IMR-90 (cell line): ENCODE results near the gene ADAMTS8. TPM values are rescaled to one million over a fixed set of nuclear protein-coding genes. Genes with fewer than 3 reads are reported as not detected.

Experiments
- ATAC-seq: fragments of 200-7000 bp; cut with Tn5 transposase; 2 replicates; pipeline ENCODE4 v1.9.1; 2020; ENCODE audit warnings: low read depth, mild to moderate bottlenecking, moderate library complexity
- BruUV-seq: library from RNA; stranded (reverse); fragments of 400-500 nt; replicated peaks from 2 replicates; lab custom pipeline; 2021; lab: Mats Ljungman, UMichigan
- CTCF ChIA-PET: fragments of 300-600 bp; formaldehyde crosslinking; extraction: SDS; loops from one replicate; lab custom pipeline; 2021; ENCODE audit warnings: antibody characterized with exemption; lab: Yijun Ruan, JAX
- POLR2A ChIA-PET: fragments of 300-600 bp; sonication (Branson Sonifier 250); formaldehyde crosslinking; loops from one replicate; lab custom pipeline; 2022; ENCODE audit warnings: antibody characterized with exemption; ENCODE audit not compliant: unreplicated experiment; lab: Charles Lee
- DNase-seq: peaks from one replicate; pipeline ENCODE4 v3.0.0; 2013
- H2AFZ ChIP-seq: replicated peaks from 2 replicates; pipeline ENCODE3; 2013; ENCODE audit warnings: low read length, mild to moderate bottlenecking; ENCODE audit not compliant: poor library complexity
- H2AK5ac ChIP-seq: 2 replicates; pipeline ENCODE4 v1.6.1; 2013; ENCODE audit warnings: low read depth, low read length, inconsistent platforms
- H2AK9ac ChIP-seq: replicated peaks from 2 replicates; pipeline ENCODE3; 2013; ENCODE audit warnings: mild to moderate bottlenecking, low read depth, low read length, moderate library complexity; ENCODE audit not compliant: poor library complexity
- H2BK120ac ChIP-seq: 2 replicates; pipeline ENCODE4 v1.6.1; 2013; ENCODE audit warnings: low read depth, low read length, inconsistent platforms
- H2BK15ac ChIP-seq: 3 replicates; pipeline ENCODE4 v1.6.1; 2013; ENCODE audit warnings: low read depth, low read length, inconsistent platforms
- H2BK20ac ChIP-seq: 2 replicates; pipeline ENCODE4 v1.6.1; 2013; ENCODE audit warnings: low read depth, mild to moderate bottlenecking, inconsistent platforms, low read length, moderate library complexity
- H2BK5ac ChIP-seq: 2 replicates; pipeline ENCODE4 v1.6.1; 2013; ENCODE audit warnings: mild to moderate bottlenecking, low read depth, low read length, inconsistent platforms; ENCODE audit not compliant: poor library complexity, severe bottlenecking
- H3K14ac ChIP-seq: replicated peaks from 2 replicates; pipeline ENCODE4 v1.6.1; 2013; ENCODE audit warnings: low read depth, low read length, inconsistent platforms
- H3K18ac ChIP-seq: 2 replicates; pipeline ENCODE4 v1.6.1; 2013; ENCODE audit warnings: low read depth, low read length, control low read depth
- H3K23ac ChIP-seq: 2 replicates; pipeline ENCODE4 v1.6.1; 2013; ENCODE audit warnings: low read depth, low read length, inconsistent platforms
- H3K27ac ChIP-seq: 2 replicates; pipeline ENCODE4 v1.5.1; 2013; ENCODE audit warnings: mild to moderate bottlenecking, control low read depth, low read length; ENCODE audit not compliant: insufficient read depth
- H3K27me3 ChIP-seq: 2 replicates; pipeline ENCODE4 v1.6.1; 2013; ENCODE audit warnings: low read length; ENCODE audit not compliant: control insufficient read depth, insufficient read depth
- H3K36me3 ChIP-seq: 2 replicates; pipeline ENCODE4 v1.6.1; 2013; ENCODE audit warnings: low read length, mixed read lengths; ENCODE audit not compliant: control insufficient read depth, insufficient read depth
- H3K4ac ChIP-seq: 2 replicates; pipeline ENCODE4 v1.6.1; 2013; ENCODE audit warnings: low read depth, low read length, inconsistent platforms
- H3K4me1 ChIP-seq: 2 replicates; pipeline ENCODE4 v1.6.1; 2013; ENCODE audit warnings: low read length, mixed read lengths; ENCODE audit not compliant: control insufficient read depth, insufficient read depth
- H3K4me2 ChIP-seq: 2 replicates; pipeline ENCODE4 v1.6.1; 2013; ENCODE audit warnings: low read depth, mild to moderate bottlenecking, control low read depth, low read length, moderate library complexity
- H3K4me3 ChIP-seq: 2 replicates; pipeline ENCODE4 v1.5.1; 2013; ENCODE audit warnings: low read depth, mild to moderate bottlenecking, control low read depth, low read length, moderate library complexity; ENCODE audit not compliant: insufficient read depth
- H3K56ac ChIP-seq: 2 replicates; pipeline ENCODE4 v1.6.1; 2013; ENCODE audit warnings: low read length, inconsistent platforms; ENCODE audit not compliant: insufficient read depth; ENCODE audit errors: extremely low read depth
- H3K79me1 ChIP-seq, 2 experiments: 2 replicates each; pipeline ENCODE4 v1.6.1; 2013; ENCODE audit warnings: low read length in 2 of 2, inconsistent platforms in 1 of 2, low read depth in 1 of 2
- H3K9ac ChIP-seq: 2 replicates; pipeline ENCODE4 v1.6.1; 2013; ENCODE audit warnings: low read depth, low read length, control low read depth
- H3K9me1 ChIP-seq: 2 replicates; pipeline ENCODE4 v1.6.1; 2013; ENCODE audit warnings: low read length, inconsistent platforms; ENCODE audit not compliant: insufficient read depth
- H3K9me3 ChIP-seq: 2 replicates; pipeline ENCODE4 v1.6.1; 2013; ENCODE audit warnings: low read length; ENCODE audit not compliant: control insufficient read depth, insufficient read depth
- H4K20me1 ChIP-seq: 2 replicates; pipeline ENCODE4 v1.6.1; 2013; ENCODE audit warnings: low read length, inconsistent platforms; ENCODE audit not compliant: insufficient read depth
- H4K5ac ChIP-seq: 2 replicates; pipeline ENCODE4 v1.6.1; 2013; ENCODE audit warnings: mild to moderate bottlenecking, low read depth, low read length, control low read depth
- H4K8ac ChIP-seq, 2 experiments: 2 replicates each; pipeline ENCODE4 v1.6.1; 2013; ENCODE audit warnings: low read depth in 2 of 2, low read length in 2 of 2, control low read depth in 1 of 2, inconsistent platforms in 1 of 2
- H4K91ac ChIP-seq: 2 replicates; pipeline ENCODE4 v1.6.1; 2013; ENCODE audit warnings: low read depth, low read length, inconsistent platforms; ENCODE audit not compliant: insufficient read depth
- BHLHE40 ChIP-seq: fragments of 150-350 bp; IDR thresholded peaks from 2 replicates; pipeline ENCODE4 v1.6.1; 2016; ENCODE audit warnings: mild to moderate bottlenecking, low read depth, low read length
- CEBPB ChIP-seq: IDR thresholded peaks from 2 replicates; pipeline ENCODE4 v1.6.1; 2012; ENCODE audit warnings: low read depth, low read length, improper control_type of control experiment
- CHD1 ChIP-seq: IDR thresholded peaks from 2 replicates; pipeline ENCODE4 v1.6.1; 2012; ENCODE audit warnings: low read depth, low read length, improper control_type of control experiment
- ELK1 ChIP-seq: fragments of 150-350 bp; IDR thresholded peaks from 2 replicates; pipeline ENCODE4 v1.6.1; 2016; ENCODE audit warnings: low read depth, mild to moderate bottlenecking, low read length, moderate library complexity, borderline replicate concordance
- FOS ChIP-seq: fragments of 150-350 bp; IDR thresholded peaks from 2 replicates; pipeline ENCODE4 v1.6.1; 2016; ENCODE audit warnings: low read depth, low read length
- MAZ ChIP-seq: IDR thresholded peaks from 2 replicates; pipeline ENCODE4 v1.6.1; 2012; ENCODE audit warnings: low read depth, mild to moderate bottlenecking, low read length, improper control_type of control experiment, moderate library complexity, borderline replicate concordance
- MXI1 ChIP-seq: IDR thresholded peaks from 2 replicates; pipeline ENCODE4 v1.6.1; 2012; ENCODE audit warnings: low read depth, mild to moderate bottlenecking, low read length, moderate library complexity, borderline replicate concordance
- NFE2L2 ChIP-seq: fragments of 150-350 bp; IDR thresholded peaks from 2 replicates; pipeline ENCODE4 v1.6.1; 2016; ENCODE audit warnings: low read depth, mild to moderate bottlenecking, low read length
- POLR2A ChIP-seq: IDR thresholded peaks from 2 replicates; pipeline ENCODE4 v1.6.1; 2012; ENCODE audit warnings: mild to moderate bottlenecking, low read depth, low read length
- RAD21 ChIP-seq: IDR thresholded peaks from 2 replicates; pipeline ENCODE4 v1.6.1; 2012; ENCODE audit warnings: low read length, improper control_type of control experiment
- RCOR1 ChIP-seq: IDR thresholded peaks from 2 replicates; pipeline ENCODE4 v1.6.1; 2012; ENCODE audit warnings: mild to moderate bottlenecking, low read length, improper control_type of control experiment; ENCODE audit not compliant: insufficient replicate concordance
- RFX5 ChIP-seq: IDR thresholded peaks from 2 replicates; pipeline ENCODE4 v1.8.0; 2012; ENCODE audit warnings: low read depth, mild to moderate bottlenecking, low read length, moderate library complexity
- SMC3 ChIP-seq: fragments of 150-350 bp; IDR thresholded peaks from 2 replicates; pipeline ENCODE4 v1.6.1; 2016; ENCODE audit warnings: low read depth, mild to moderate bottlenecking, antibody characterized with exemption, low read length, moderate library complexity
- USF2 ChIP-seq: fragments of 150-350 bp; IDR thresholded peaks from 2 replicates; pipeline ENCODE4 v1.6.1; 2017; ENCODE audit warnings: mild to moderate bottlenecking, antibody characterized with exemption, low read length, low read depth
- whole genome bisulfite sequencing, 2 experiments: methylation state at CpG; one replicate each; pipeline versions ENCODE4 v1.1.5 to v1.1.7; 2013; ENCODE audit warnings: missing lambda C conversion rate in 2 of 2; ENCODE audit not compliant: insufficient read length in 1 of 2; ENCODE audit errors: extremely low coverage in 2 of 2; 5-methylcytosine and 5-hydroxymethylcytosine counted together
- dilution Hi-C: fragments of 300-500 bp; cut with HindIII; formaldehyde crosslinking; loops from one replicate; pipeline ENCODE4 v1.14.3; 2018; ENCODE audit warnings: low sequenced_read_pairs; ENCODE audit not compliant: unreplicated experiment
- in situ Hi-C: fragments of 300-500 bp; cut with MboI; formaldehyde crosslinking; loops from 3 replicates; pipeline ENCODE4 v1.14.3; 2019; ENCODE audit warnings: low sequenced_read_pairs, inconsistent platforms, mixed read lengths
- intact Hi-C: fragments of 100-400 bp; cut with micrococcal nuclease; formaldehyde crosslinking; loops from 2 replicates; pipeline ENCODE4 v1.10.0; 2022
- polyA plus RNA-seq, 3 experiments: library from polyadenylated mRNA; depleted of rRNA; stranded (reverse); fragments of >200 nt; gene quantifications; 2 replicates each; pipeline ENCODE4 v1.2.3, GENCODE V29; 2012; ENCODE audit warnings: low replicate concordance in 1 of 3
- total RNA-seq: library from RNA; depleted of rRNA; stranded (reverse); fragments of >200 nt; gene quantifications from 2 replicates; pipeline ENCODE4 v1.2.3, GENCODE V29; 2012

ADAMTS8 gene
- total and polyA plus RNA-seq, 2 of the 4 experiments (the other 2 are of a cell fraction) = under 0.01 to 0.60 TPM

- H3K4me2 ChIP-seq = peak overlapping the region; percentile 68; the same call in 1 of the 2 replicates
- 0% methylated on average over 1 of the region's 3 CpGs; no CpG with 5 or more reads in 1 of the 2 experiments for WGBS, 2 experiments
- H3K4me3 ChIP-seq = no peak overlapping the region
- no peak overlapping the region for H3K23ac ChIP-seq
- H4K5ac ChIP-seq = no peak overlapping the region
- H3K27me3 ChIP-seq = peaks cover 37% of the 10 kb centered on the region
- no peaks in the 10 kb centered on the region for H3K36me3 ChIP-seq
- ATAC-seq = no peak
- no peak overlapping the region; the same call in 1 of the 2 replicates for H3K27ac ChIP-seq
- H4K91ac ChIP-seq = no peak overlapping the region
- H2BK20ac ChIP-seq = no peak overlapping the region
- DNase-seq = peak; percentile 76
- no peak overlapping the region for H3K18ac ChIP-seq
- TF ChIP-seq MXI1 (no peak), ELK1 (no peak), USF2 (no peak), NFE2L2 (no peak), MAZ (no peak), RAD21 (no peak), FOS (no peak), RCOR1 (no peak), CEBPB (no peak), SMC3 (no peak), BHLHE40 (no peak), CHD1 (no peak), POLR2A (no peak), RFX5 (no peak)
- H2BK120ac ChIP-seq = no peak overlapping the region
- intact Hi-C loops (loop anchor here (1.0 to 10.0 kb wide), 4 partner anchors 42 to 783 kb away; no protein-coding TSS in a partner anchor), in situ Hi-C loops (no loop called here), dilution Hi-C loops (loop anchor here (25.0 kb wide), 1 partner anchor 430 kb away; no protein-coding TSS in a partner anchor)
- no TSS peak for BruUV-seq
- H2AK5ac ChIP-seq = no peak overlapping the region
- no peak overlapping the region for H2BK15ac ChIP-seq
- no peak overlapping the region for H3K14ac ChIP-seq
- H3K4ac ChIP-seq = no peak overlapping the region
- H3K4me1 ChIP-seq = peaks cover 13% of the 10 kb centered on the region
- peaks cover 3% of the 10 kb centered on the region; the same call in 1 of the 2 replicates for H3K9me1 ChIP-seq
- no peaks in the 10 kb centered on the region; the same call in 1 of the 2 replicates for H3K9me3 ChIP-seq
- no peaks in the 10 kb centered on the region for H3K79me1 ChIP-seq
- no peak overlapping the region for H3K9ac ChIP-seq
- H2AFZ ChIP-seq = no peak overlapping the region
- peaks cover 4% of the 10 kb centered on the region; the same call in 1 of the 2 replicates for H4K20me1 ChIP-seq
- CTCF ChIA-PET = interaction anchor here (0.5 to 5.4 kb wide), 8 partner anchors 12 to 466 kb away, joined by 3 to 95 read pairs (median 4); no protein-coding TSS in a partner anchor
- H4K8ac ChIP-seq = no peak overlapping the region
- no peak overlapping the region for H2AK9ac ChIP-seq
- POLR2A ChIA-PET = no interaction called here
- H2BK5ac ChIP-seq = no peak overlapping the region
- no peak overlapping the region for H3K56ac ChIP-seq
These were observed 3.4 kb upstream of the ADAMTS8 start for GRCh38 chr11:130431801-130432200.
